CD14-positive monocyte (primary cell): ENCODE measurements around the gene DAGLA. TPM values are rescaled to one million over a fixed set of nuclear protein-coding genes. Genes with fewer than 3 reads are reported as not detected.

ENCODE experiments used
- DNase-seq, 3 donors: peaks; one replicate each; pipeline ENCODE4 v3.0.0-alpha.2; 2011 to 2022
- H2AFZ ChIP-seq: 2 replicates; pipeline ENCODE4 v1.6.0; 2012; ENCODE audit warnings: mild to moderate bottlenecking, low read depth, low read length, inconsistent platforms; ENCODE audit not compliant: insufficient read depth, poor library complexity, severe bottlenecking
- H3K27ac ChIP-seq, 2 donors: 1 replicate in 1 of 2; 2 replicates in 1 of 2; pipeline ENCODE4 v1.5.1; 2012 to 2013; ENCODE audit warnings: low read length in 2 of 2, control low read depth in 1 of 2, inconsistent platforms in 1 of 2, low read depth in 1 of 2, mild to moderate bottlenecking in 1 of 2
- H3K27me3 ChIP-seq, 2 donors: one replicate each; pipeline versions ENCODE4 v1.6.0 to v1.6.1; 2011 to 2013; ENCODE audit warnings: low read length in 2 of 2; ENCODE audit not compliant: control insufficient read depth in 2 of 2, insufficient read depth in 2 of 2
- H3K36me3 ChIP-seq, 2 donors: replicated peaks in 1 of 2; 1 replicate in 1 of 2; 2 replicates in 1 of 2; pipeline versions ENCODE4 v1.5.1 to v1.6.1; 2012 to 2013; ENCODE audit warnings: low read length in 2 of 2, control low read depth in 1 of 2, inconsistent platforms in 1 of 2, mild to moderate bottlenecking in 1 of 2; ENCODE audit not compliant: insufficient read depth in 2 of 2, control insufficient read depth in 1 of 2
- H3K4me1 ChIP-seq, 2 donors: 1 replicate in 1 of 2; 2 replicates in 1 of 2; pipeline versions ENCODE4 v1.5.1 to v1.6.1; 2012 to 2013; ENCODE audit warnings: low read length in 2 of 2, control low read depth in 1 of 2, inconsistent platforms in 1 of 2, mild to moderate bottlenecking in 1 of 2, moderate library complexity in 1 of 2; ENCODE audit not compliant: insufficient read depth in 2 of 2, control insufficient read depth in 1 of 2
- H3K4me2 ChIP-seq: replicated peaks from 2 replicates; pipeline ENCODE3; 2012; ENCODE audit warnings: low read length, moderate library complexity, mild to moderate bottlenecking; ENCODE audit not compliant: poor library complexity, severe bottlenecking; ENCODE audit errors: extremely low read depth
- H3K4me3 ChIP-seq, 3 experiments: fragments of 200-600 bp in 1 of 3; sonication (generic) in 1 of 3; replicated peaks in 1 of 3; 1 replicate in 2 of 3; 2 replicates in 1 of 3; pipeline ENCODE4 v1.5.1; 2011 to 2013; ENCODE audit warnings: low read length in 3 of 3, mild to moderate bottlenecking in 3 of 3, control low read depth in 2 of 3, low read depth in 2 of 3, inconsistent platforms in 1 of 3, moderate library complexity in 1 of 3
- H3K79me2 ChIP-seq: 2 replicates; pipeline ENCODE4 v1.6.0; 2012; ENCODE audit warnings: mild to moderate bottlenecking, control low read depth, inconsistent platforms, low read length, moderate library complexity; ENCODE audit not compliant: insufficient read depth
- H3K9ac ChIP-seq: 2 replicates; pipeline ENCODE4 v1.6.0; 2017; ENCODE audit warnings: low read length, mild to moderate bottlenecking; ENCODE audit not compliant: insufficient read depth, poor library complexity, severe bottlenecking
- H3K9me3 ChIP-seq, 2 donors: replicated peaks in 1 of 2; 1 replicate in 1 of 2; 2 replicates in 1 of 2; pipeline versions ENCODE4 v1.5.1 to v1.6.1; 2012 to 2013; ENCODE audit warnings: low read length in 2 of 2, control low read depth in 1 of 2; ENCODE audit not compliant: control insufficient read depth in 1 of 2, insufficient read depth in 1 of 2
- H4K20me1 ChIP-seq: 2 replicates; pipeline ENCODE4 v1.6.0; 2012; ENCODE audit warnings: mild to moderate bottlenecking, low read length, control low read depth, moderate library complexity; ENCODE audit not compliant: insufficient read depth
- H3K27ac Mint-ChIP-seq, 7 donors: one replicate each; pipeline ENCODE4 v1.8.0; 2020; ENCODE audit warnings: mild to moderate bottlenecking in 7 of 7, mixed read lengths in 7 of 7, moderate library complexity in 6 of 7, inconsistent platforms in 2 of 7
- H3K27me3 Mint-ChIP-seq, 3 donors: one replicate each; pipeline ENCODE4 v1.8.0; 2021 to 2022; ENCODE audit warnings: low read depth in 3 of 3, mild to moderate bottlenecking in 3 of 3, mixed read lengths in 3 of 3, moderate library complexity in 3 of 3, inconsistent platforms in 1 of 3
- H3K36me3 Mint-ChIP-seq, 2 donors: one replicate each; pipeline ENCODE4 v1.8.0; 2020; ENCODE audit warnings: mixed read lengths in 2 of 2, inconsistent platforms in 1 of 2, mild to moderate bottlenecking in 1 of 2
- H3K4me1 Mint-ChIP-seq: one replicate; pipeline ENCODE4 v1.8.0; 2020; ENCODE audit warnings: mild to moderate bottlenecking, mixed read lengths
- H3K4me3 Mint-ChIP-seq, 2 donors: one replicate each; pipeline ENCODE4 v1.8.0; 2020; ENCODE audit warnings: mild to moderate bottlenecking in 2 of 2, mixed read lengths in 2 of 2, moderate library complexity in 1 of 2
- H3K9me3 Mint-ChIP-seq, 7 donors: one replicate each; pipeline ENCODE4 v1.8.0; 2020 to 2022; ENCODE audit warnings: mixed read lengths in 7 of 7, mild to moderate bottlenecking in 6 of 7, moderate library complexity in 6 of 7, inconsistent platforms in 2 of 7
- CTCF ChIP-seq: fragments of 200-600 bp; IDR thresholded peaks from one replicate; pipeline ENCODE4 v1.8.0; 2022; ENCODE audit warnings: antibody characterized with exemption, mild to moderate bottlenecking
- WGBS: methylation state at CpG from one replicate; pipeline ENCODE4 v1.1.5; 2013; ENCODE audit warnings: missing lambda C conversion rate; ENCODE audit not compliant: insufficient coverage; 5-methylcytosine and 5-hydroxymethylcytosine counted together
- intact Hi-C, 2 donors: fragments of 100-400 bp; cut with micrococcal nuclease; formaldehyde crosslinking; loops; one replicate each; pipeline versions ENCODE4 v1.15.0 to v1.15.1; 2023
- polyA plus RNA-seq, 3 donors: library from polyadenylated mRNA; depleted of rRNA in 1 of 3; unstranded in 2 of 3; stranded (reverse) in 1 of 3; fragments of 300-500 nt in 2 of 3; fragments of >200 nt in 1 of 3; fragmentation: Illumina TruSeq in 2 of 3; gene quantifications; 1 replicate in 2 of 3; 2 replicates in 1 of 3; pipeline ENCODE4 v1.2.3, GENCODE V29; 2012 to 2021

DAGLA gene
- polyA plus RNA-seq, 3 donors = 0.16 to 6.7 (median 0.73) TPM

GRCh38 chr11:61691380-61692156 is 11.4 kb downstream of the DAGLA start:
- no peak overlapping the region for H3K4me3 ChIP-seq
- no peak overlapping the region for H3K4me3 Mint-ChIP-seq

More at GRCh38 chr11:61691380-61692156, 11.4 kb downstream of the DAGLA start:
- Mint-ChIP-seq H3K27me3 (peaks cover 0 to 2% (median 0%) of the 10 kb centered on the region in 3 donors), H3K4me1 (peaks cover 55% of the 10 kb centered on the region), H3K9me3 (no peaks in the 10 kb centered on the region), H3K36me3 (no peaks in the 10 kb centered on the region), H3K27ac (no peak overlapping the region)
- Histone ChIP-seq H3K4me1 (peaks cover 46 to 58% of the 10 kb centered on the region in 2 donors), H3K79me2 (peaks cover 34% of the 10 kb centered on the region), H4K20me1 (peaks cover 2% of the 10 kb centered on the region), H3K9ac (no peak overlapping the region), H3K9me3 (no peaks in the 10 kb centered on the region), H2AFZ (no peak overlapping the region), H3K4me2 (no peak overlapping the region), H3K27me3 (no peaks in the 10 kb centered on the region), H3K27ac (no peak overlapping the region), H3K36me3 (no peaks in the 10 kb centered on the region)
- TF ChIP-seq CTCF = no peak
- intact Hi-C loops = no loop called here
- no peak for DNase-seq
- WGBS = 80% methylated on average over 8 of the region's 12 CpGs
